Neural cell (in vitro differentiated cells): ENCODE results near the gene KASH5.

Source experiments
- CTCF ChIP-seq: fragments of 450-650 bp; IDR thresholded peaks from 2 replicates; pipeline ENCODE4 v1.5.1; 2014; ENCODE audit warnings: antibody characterized with exemption, mild to moderate bottlenecking, moderate library complexity; ENCODE audit not compliant: poor library complexity, severe bottlenecking
- EZH2 ChIP-seq: fragments of 200-600, 300-800 bp; shearing (Covaris generic), sonication (generic); IDR thresholded peaks from 2 replicates; pipeline ENCODE4 v1.6.1; 2014; ENCODE audit warnings: antibody characterized with exemption, low read length, borderline replicate concordance, mild to moderate bottlenecking; ENCODE audit not compliant: insufficient read depth, poor library complexity, severe bottlenecking
- TAF1 ChIP-seq: IDR thresholded peaks from 2 replicates; pipeline ENCODE4 v1.6.1; 2012; ENCODE audit warnings: low read depth

- TF ChIP-seq EZH2 (no peak), CTCF (no peak), TAF1 (no peak)
Observed at GRCh38 chr19:49431330-49431749, 43.3 kb downstream of the KASH5 start.
